CD4-positive, alpha-beta T cell treated with Interleukin-10 for 1 hour (primary cell): ENCODE results near the gene TMEM33.

Experiments
- DNase-seq: peaks from one replicate; pipeline ENCODE4 v3.0.0-alpha.2; 2020

TMEM33 gene

GRCh38 chr4:42008011-42008786 is 73.0 kb downstream of the TMEM33 start:
- no peak for DNase-seq
